Smooth muscle cell (in vitro differentiated cells): Measurements from ENCODE around the gene CHRM4. TPM values are rescaled to one million over a fixed set of nuclear protein-coding genes. Genes with fewer than 3 reads are reported as not detected.

Experiments
- DNase-seq: peaks from one replicate; lab custom pipeline; 2025; ENCODE audit not compliant: unreplicated experiment; lab: John Stamatoyannopoulos, UW
- H2AFZ ChIP-seq: fragments of 200-600 bp; sonication (generic); 2 replicates; pipeline ENCODE4 v1.6.0; 2016; ENCODE audit warnings: antibody characterized with exemption, low read depth, mild to moderate bottlenecking
- H3F3A ChIP-seq: fragments of 200-600 bp; sonication (generic); 2 replicates; pipeline ENCODE4 v1.6.0; 2017; ENCODE audit warnings: antibody characterized with exemption, low read depth
- H3K27ac ChIP-seq: fragments of 200-600 bp; sonication (generic); 2 replicates; pipeline ENCODE4 v1.5.1; 2016; ENCODE audit warnings: low read depth, mild to moderate bottlenecking
- H3K27me3 ChIP-seq: fragments of 200-600 bp; sonication (generic); 2 replicates; pipeline ENCODE4 v1.6.1; 2016; ENCODE audit warnings: low read depth, mild to moderate bottlenecking
- H3K36me3 ChIP-seq: fragments of 200-600 bp; sonication (generic); 2 replicates; pipeline ENCODE4 v1.5.1; 2016; ENCODE audit warnings: low read depth
- H3K4me1 ChIP-seq: fragments of 200-600 bp; sonication (generic); 2 replicates; pipeline ENCODE4 v1.5.1; 2016; ENCODE audit warnings: low read depth
- H3K4me2 ChIP-seq: fragments of 200-600 bp; sonication (generic); 2 replicates; pipeline ENCODE4 v1.6.0; 2016; ENCODE audit warnings: mild to moderate bottlenecking
- H3K4me3 ChIP-seq: fragments of 200-600 bp; sonication (generic); 2 replicates; pipeline ENCODE4 v1.5.1; 2016; ENCODE audit warnings: mild to moderate bottlenecking
- H3K79me2 ChIP-seq: fragments of 200-600 bp; sonication (generic); 2 replicates; pipeline ENCODE4 v1.6.0; 2016; ENCODE audit warnings: low read depth, mild to moderate bottlenecking
- H3K9ac ChIP-seq: fragments of 200-600 bp; sonication (generic); 2 replicates; pipeline ENCODE4 v1.6.0; 2016; ENCODE audit warnings: low read depth
- H3K9me3 ChIP-seq: fragments of 200-600 bp; sonication (generic); replicated peaks from 2 replicates; pipeline ENCODE4 v1.5.1; 2016; ENCODE audit warnings: low read depth
- H4K20me1 ChIP-seq: fragments of 200-600 bp; sonication (generic); 2 replicates; pipeline ENCODE4 v1.6.0; 2016; ENCODE audit warnings: low read depth
- WGBS: methylation state at CpG from one replicate; pipeline ENCODE4 v1.1.7; 2016; ENCODE audit warnings: low lambda C conversion rate; 5-methylcytosine and 5-hydroxymethylcytosine counted together
- polyA plus RNA-seq: library from polyadenylated mRNA; unstranded; fragments of >200 nt; fragmentation: Nextera tagmentation; extraction: Ambion mirVana; gene quantifications from 2 replicates; pipeline ENCODE4 v1.2.1, GENCODE V29; 2016
- total RNA-seq: library from RNA; depleted of rRNA; stranded (reverse); fragments of >200 nt; gene quantifications from 2 replicates; pipeline ENCODE4 v1.2.3, GENCODE V29; 2014
- TF ChIP-seq, protein P1 (sequence below): fragments of 200-600 bp; sonication (generic); IDR thresholded peaks from 2 replicates; pipeline ENCODE4 v1.5.1; 2017; ENCODE audit warnings: borderline replicate concordance, mild to moderate bottlenecking, antibody characterized with exemption; ENCODE audit not compliant: insufficient read depth, poor library complexity, severe bottlenecking

CHRM4 gene
- total and polyA plus RNA-seq, 2 experiments from 2014 or later, result 4.7 to 20.0 TPM

DNA sequence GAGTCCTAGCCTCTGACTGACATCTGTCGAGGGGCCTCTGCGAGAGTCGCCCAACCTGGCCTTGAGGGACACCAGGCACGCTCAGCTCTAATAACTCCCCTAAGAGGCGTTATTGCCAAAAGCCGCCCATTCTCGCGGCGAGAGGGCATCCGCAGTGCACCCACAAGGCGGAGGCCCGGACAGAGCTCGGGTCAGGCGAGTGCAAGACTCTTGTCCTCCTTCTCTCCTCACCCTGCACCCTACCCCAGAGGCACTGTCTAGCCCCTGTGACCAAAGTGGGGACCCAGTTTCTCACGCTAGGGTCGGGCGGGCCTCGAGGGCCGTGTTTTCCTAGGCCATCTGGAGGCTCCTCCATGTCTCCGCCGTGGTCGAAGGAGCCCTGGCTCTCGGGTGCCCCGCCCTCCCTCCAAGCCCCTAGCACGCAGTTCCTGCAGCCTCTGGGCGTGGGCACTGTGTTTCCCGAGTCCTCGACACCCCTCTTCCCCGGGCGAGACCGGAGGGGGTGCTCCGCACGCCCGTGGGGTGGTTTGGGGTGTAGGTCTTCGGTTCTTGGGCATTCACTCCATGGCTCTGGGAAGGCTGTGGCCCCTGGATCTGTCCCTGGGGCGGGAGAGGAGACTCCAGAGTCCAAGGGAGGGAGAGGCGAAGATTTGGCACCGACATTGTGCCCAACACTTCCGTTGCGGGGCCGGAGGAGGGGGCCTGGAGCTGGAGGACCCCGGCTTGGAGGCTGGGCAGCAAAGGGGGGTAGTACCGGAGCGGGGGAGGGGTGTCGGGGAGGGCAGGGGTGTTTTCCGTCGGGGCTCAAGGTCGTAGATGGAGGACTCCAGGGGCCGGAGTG is 1.0 kb downstream of the CHRM4 start:
- H3K4me2 ChIP-seq, result peak overlapping the region; percentile 91
- H3K27me3 ChIP-seq, result peaks cover 34% of the 10 kb centered on the region
- TF ChIP-seq, protein P1, sequence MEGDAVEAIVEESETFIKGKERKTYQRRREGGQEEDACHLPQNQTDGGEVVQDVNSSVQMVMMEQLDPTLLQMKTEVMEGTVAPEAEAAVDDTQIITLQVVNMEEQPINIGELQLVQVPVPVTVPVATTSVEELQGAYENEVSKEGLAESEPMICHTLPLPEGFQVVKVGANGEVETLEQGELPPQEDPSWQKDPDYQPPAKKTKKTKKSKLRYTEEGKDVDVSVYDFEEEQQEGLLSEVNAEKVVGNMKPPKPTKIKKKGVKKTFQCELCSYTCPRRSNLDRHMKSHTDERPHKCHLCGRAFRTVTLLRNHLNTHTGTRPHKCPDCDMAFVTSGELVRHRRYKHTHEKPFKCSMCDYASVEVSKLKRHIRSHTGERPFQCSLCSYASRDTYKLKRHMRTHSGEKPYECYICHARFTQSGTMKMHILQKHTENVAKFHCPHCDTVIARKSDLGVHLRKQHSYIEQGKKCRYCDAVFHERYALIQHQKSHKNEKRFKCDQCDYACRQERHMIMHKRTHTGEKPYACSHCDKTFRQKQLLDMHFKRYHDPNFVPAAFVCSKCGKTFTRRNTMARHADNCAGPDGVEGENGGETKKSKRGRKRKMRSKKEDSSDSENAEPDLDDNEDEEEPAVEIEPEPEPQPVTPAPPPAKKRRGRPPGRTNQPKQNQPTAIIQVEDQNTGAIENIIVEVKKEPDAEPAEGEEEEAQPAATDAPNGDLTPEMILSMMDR, result no peak
- H3K36me3 ChIP-seq, result no peaks in the 10 kb centered on the region
- H3F3A ChIP-seq, result no peaks in the 10 kb centered on the region
- peaks cover 31% of the 10 kb centered on the region for H4K20me1 ChIP-seq
- H3K9me3 ChIP-seq, result no peaks in the 10 kb centered on the region
- no peak overlapping the region for H3K27ac ChIP-seq
- 16% methylated on average over 33 of the region's 49 CpGs for WGBS
- peak overlapping the region; percentile 55 for H3K4me3 ChIP-seq
- no peaks in the 10 kb centered on the region for H3K79me2 ChIP-seq
- no peak for DNase-seq
- no peak overlapping the region for H2AFZ ChIP-seq
- H3K9ac ChIP-seq, result no peak overlapping the region
- peaks cover 19% of the 10 kb centered on the region for H3K4me1 ChIP-seq

DNA sequence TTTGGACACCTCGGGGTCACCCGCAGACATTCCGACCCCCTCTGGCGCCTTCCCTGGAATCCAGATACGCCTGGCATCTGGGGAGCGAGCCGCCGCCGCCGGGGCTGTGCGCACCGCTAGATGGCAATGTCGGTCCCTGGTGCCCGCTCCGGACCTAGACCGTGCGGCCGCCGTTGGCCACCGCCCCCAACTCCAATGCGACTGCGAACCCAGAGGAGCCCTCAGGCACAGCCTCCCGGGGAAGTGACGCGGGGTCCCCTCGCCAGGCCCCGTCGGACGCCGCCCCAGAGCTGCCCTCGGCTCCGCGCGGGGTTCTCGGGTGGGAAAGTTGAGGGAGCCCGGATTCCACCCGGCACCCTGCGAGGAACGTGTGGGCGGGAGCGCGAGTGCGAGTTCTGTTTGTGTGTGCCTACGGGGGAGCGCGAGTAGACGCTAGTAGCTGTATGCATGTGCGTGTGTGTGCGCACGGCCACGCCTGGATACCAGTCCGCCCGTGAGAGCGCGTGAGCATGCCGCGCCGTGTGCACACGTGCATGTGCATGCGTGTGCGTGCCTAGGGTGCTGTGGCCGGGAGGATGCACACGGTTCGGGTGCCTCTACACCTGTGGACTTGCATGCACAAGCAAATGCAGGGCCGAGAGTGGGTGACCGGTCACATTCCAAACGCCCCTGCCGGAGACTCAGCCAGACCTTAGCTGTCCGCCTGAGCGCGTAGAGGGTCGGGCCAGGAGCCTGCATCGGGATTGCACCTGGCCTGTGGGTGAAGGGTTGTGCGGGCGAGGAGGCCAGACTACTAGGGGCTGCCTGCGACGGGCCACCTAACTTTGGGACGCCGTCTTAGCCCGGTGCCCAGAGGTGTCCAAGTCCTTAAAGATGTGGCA is 1.9 kb downstream of the CHRM4 start:
- Histone ChIP-seq H3K27ac (no peak overlapping the region), H3K4me1 (peaks cover 19% of the 10 kb centered on the region), H3K9me3 (no peaks in the 10 kb centered on the region), H3K4me2 (peak overlapping the region; percentile 91), H3K79me2 (no peaks in the 10 kb centered on the region), H3K9ac (no peak overlapping the region), H3K27me3 (peaks cover 34% of the 10 kb centered on the region), H3K4me3 (peak overlapping the region; percentile 55), H3F3A (no peaks in the 10 kb centered on the region), H2AFZ (no peak overlapping the region), H3K36me3 (no peaks in the 10 kb centered on the region), H4K20me1 (peaks cover 31% of the 10 kb centered on the region)
- TF ChIP-seq, protein P1, result peak; percentile 80
- 6% methylated on average over 66 of the region's 80 CpGs for WGBS
- peak; percentile 45 for DNase-seq

DNA sequence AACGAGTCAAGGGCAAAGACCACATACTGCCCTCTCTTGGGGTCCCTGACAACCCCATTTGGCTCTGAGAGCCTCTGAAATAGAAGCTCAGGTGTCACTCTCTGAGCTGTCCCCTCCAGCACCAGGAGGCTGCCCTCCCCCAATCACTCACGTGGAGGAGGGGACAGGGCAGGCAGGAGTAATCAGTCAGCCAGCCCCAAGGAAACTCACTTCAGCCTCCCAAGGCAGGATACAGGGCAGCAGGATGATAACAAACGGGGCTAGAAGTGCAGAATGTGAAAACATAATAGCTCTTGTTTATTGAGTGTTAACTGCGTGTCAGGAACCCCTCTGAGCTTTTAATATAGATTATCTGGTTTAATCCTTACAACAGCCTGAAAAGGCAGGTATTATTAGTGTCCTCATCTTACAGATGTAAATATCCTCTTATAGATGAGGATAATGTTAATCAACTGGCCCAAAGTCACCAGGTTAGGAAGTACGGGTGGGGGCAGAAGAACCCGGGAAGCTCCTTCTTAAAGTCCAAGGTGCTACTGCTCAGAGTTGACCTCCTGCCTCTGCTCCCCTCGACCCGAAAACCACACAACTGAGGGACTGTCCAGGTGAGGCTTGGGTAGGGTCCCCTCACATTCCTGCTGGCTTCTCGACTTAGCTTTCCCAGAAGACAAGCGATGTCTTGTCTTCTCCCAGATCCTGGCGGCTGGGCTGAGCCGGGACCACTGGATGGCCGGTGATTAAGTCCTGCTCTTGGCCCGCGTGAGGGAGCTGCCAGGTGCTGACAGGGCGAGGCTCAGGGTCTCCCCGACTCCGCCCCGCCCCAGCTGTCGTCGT is 2.7 kb downstream of the CHRM4 start:
- H3K9me3 ChIP-seq, result no peaks in the 10 kb centered on the region
- no peak overlapping the region for H3K27ac ChIP-seq
- H3K27me3 ChIP-seq, result peaks cover 34% of the 10 kb centered on the region
- H4K20me1 ChIP-seq, result peaks cover 25% of the 10 kb centered on the region
- TF ChIP-seq, protein P1, result no peak
- no peak overlapping the region for H2AFZ ChIP-seq
- WGBS, result 19% methylated on average over 17 of the region's 21 CpGs
- no peaks in the 10 kb centered on the region for H3K79me2 ChIP-seq
- no peak overlapping the region for H3K9ac ChIP-seq
- no peaks in the 10 kb centered on the region for H3F3A ChIP-seq
- DNase-seq, result no peak
- H3K4me1 ChIP-seq, result peaks cover 19% of the 10 kb centered on the region
- peak overlapping the region; percentile 55 for H3K4me3 ChIP-seq
- H3K4me2 ChIP-seq, result peak overlapping the region; percentile 91
- no peaks in the 10 kb centered on the region for H3K36me3 ChIP-seq
